Hypothalamus (tissue), 51 donors: ENCODE data around the gene SEMA5A.

Experiments used
- DNase-seq, 51 donors: peaks; one replicate each; lab custom pipeline; 2025; lab: John Stamatoyannopoulos, UW

SEMA5A gene

GRCh38 chr5:9547122-9547947 lies 1.5 kb upstream of the SEMA5A start:
- DNase-seq = peak in 25 of 51 donors; percentile 5 to 65 (median 24)

- peak in 3 of 51 donors; percentile 22 to 33 (median 29) for DNase-seq
These were observed 511 bp downstream of the SEMA5A start for GRCh38 chr5:9545136-9545991.

GRCh38 chr5:9544502-9545135 lies 1.3 kb downstream of the SEMA5A start:
- DNase-seq = peak; percentile 33 to 90 (median 74)

GRCh38 chr5:9544056-9544455 lies 1.8 kb downstream of the SEMA5A start:
- no peak for DNase-seq

- peak in 1 of 51 donors; percentile 65 for DNase-seq
These were observed 2.5 kb downstream of the SEMA5A start for GRCh38 chr5:9543311-9543920.

- DNase-seq = no peak
These were observed 5.1 kb downstream of the SEMA5A start for GRCh38 chr5:9540791-9541190.

- no peak for DNase-seq
These were observed 7.4 kb downstream of the SEMA5A start for GRCh38 chr5:9538504-9538903.

GRCh38 chr5:9537223-9538141 lies 8.4 kb downstream of the SEMA5A start:
- no peak for DNase-seq

GRCh38 chr5:9536717-9537116 lies 9.2 kb downstream of the SEMA5A start:
- DNase-seq = no peak

GRCh38 chr5:9534881-9535517 lies 10.9 kb downstream of the SEMA5A start:
- DNase-seq = peak in 1 of 51 donors; percentile 27

GRCh38 chr5:9533562-9534364 lies 12.1 kb downstream of the SEMA5A start:
- no peak for DNase-seq

GRCh38 chr5:9533096-9533495 lies 12.8 kb downstream of the SEMA5A start:
- no peak for DNase-seq

- DNase-seq = no peak
These were observed 16.4 kb downstream of the SEMA5A start for GRCh38 chr5:9529513-9529912.

- DNase-seq = no peak
These were observed 16.8 kb downstream of the SEMA5A start for GRCh38 chr5:9529041-9529480.

- DNase-seq = no peak
These were observed 20.9 kb downstream of the SEMA5A start for GRCh38 chr5:9524941-9525340.

GRCh38 chr5:9523090-9523823 lies 22.6 kb downstream of the SEMA5A start:
- no peak for DNase-seq

- DNase-seq = peak in 1 of 51 donors; percentile 14
These were observed 26.3 kb downstream of the SEMA5A start for GRCh38 chr5:9519537-9519936.
